ENCODE measurements around the gene MAGEF1. TPM values are rescaled to one million over a fixed set of nuclear protein-coding genes. Genes with fewer than 3 reads are reported as not detected.

MAGEF1 gene
- total RNA-seq, 1 experiment from 2014 or later: 31.9 TPM

DNA sequence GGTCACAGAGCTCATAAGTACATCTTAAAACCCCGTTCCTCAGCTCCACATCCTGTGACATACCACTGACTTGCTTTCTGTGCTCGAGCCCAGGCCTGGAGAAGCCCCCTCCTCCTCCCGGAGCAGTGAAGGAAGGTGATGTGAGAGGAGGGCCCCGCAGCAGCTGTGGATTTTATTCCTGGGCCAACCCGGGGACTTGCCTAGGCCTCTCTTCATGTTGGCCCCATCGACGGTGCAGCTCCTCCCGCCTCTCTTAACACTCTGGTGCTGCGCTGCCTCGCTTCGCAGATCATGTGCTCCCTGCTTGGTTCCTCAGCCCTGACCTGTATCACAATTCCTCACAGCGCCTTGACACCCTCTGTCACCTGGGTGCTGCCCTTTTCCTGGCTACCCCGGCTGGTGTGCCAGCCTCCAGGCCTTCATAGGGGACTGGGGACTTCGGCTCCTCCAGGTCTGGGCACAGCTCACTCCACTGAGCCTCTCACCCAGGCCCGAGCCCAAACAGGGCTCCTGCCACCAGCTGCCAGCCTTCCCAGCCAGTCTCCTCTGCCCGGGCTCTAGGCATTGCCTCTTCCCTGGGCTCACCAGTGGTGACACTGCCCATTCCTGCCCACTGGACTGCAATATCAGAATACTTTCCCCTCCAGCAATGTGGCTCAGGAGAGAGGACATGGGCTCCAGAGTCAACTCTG is 21.5 kb downstream of the MAGEF1 start:
- Histone ChIP-seq H4K8ac (replicated peaks; ENCODE audit: insufficient read length, low read depth, low read length) (no peak overlapping the region), H3K23me2 (ENCODE audit: insufficient read length, low read depth, low read length, poor library complexity, severe bottlenecking) (no peaks in the 10 kb centered on the region), H2BK5ac (ENCODE audit: insufficient read length, low read length) (no peak overlapping the region), H3K14ac (ENCODE audit: insufficient read depth, low read length) (no peak overlapping the region), H3K9ac (ENCODE audit: extremely low read depth, insufficient read length, low read length) (no peak overlapping the region), H3K56ac (ENCODE audit: insufficient read length, low read depth, low read length) (no peak overlapping the region), H3K79me1 (ENCODE audit: insufficient read depth, low read depth, low read length, poor library complexity, severe bottlenecking) (no peaks in the 10 kb centered on the region), H2BK20ac (ENCODE audit: low read depth, low read length, poor library complexity, severe bottlenecking) (no peak overlapping the region), H3K4me2 (ENCODE audit: insufficient read depth, insufficient read length, low read length) (no peak overlapping the region), H2BK120ac (ENCODE audit: low read depth, low read length, poor library complexity, severe bottlenecking) (no peak overlapping the region), H2AK5ac (ENCODE audit: insufficient read length, low read length) (no peak overlapping the region), H3K27me3 (ENCODE audit: insufficient read depth, low read length) (no peaks in the 10 kb centered on the region), H3K79me2 (ENCODE audit: insufficient read depth, low read length) (no peaks in the 10 kb centered on the region), H2BK15ac (ENCODE audit: low read depth, low read length) (no peak overlapping the region), H3K4ac (ENCODE audit: low read depth, low read length) (no peak overlapping the region), H2BK12ac (ENCODE audit: insufficient read length, low read depth, low read length) (no peak overlapping the region), H3T11ph (ENCODE audit: low read length) (no peak overlapping the region), H3K18ac (ENCODE audit: insufficient read length, low read depth, low read length) (no peak overlapping the region), H4K5ac (ENCODE audit: insufficient read length, low read depth, low read length) (no peak overlapping the region), H3K27ac (ENCODE audit: insufficient read length, low read depth, low read length) (no peak overlapping the region), H3K23ac (ENCODE audit: insufficient read length, low read depth, low read length) (no peak overlapping the region), H3K9me3 (ENCODE audit: control insufficient read depth, low read depth, low read length) (no peaks in the 10 kb centered on the region), H2AFZ (ENCODE audit: low read length) (no peak overlapping the region), H3K4me1 (ENCODE audit: insufficient read depth, low read length) (peaks cover 2% of the 10 kb centered on the region; the same call in 1 of the 2 replicates), H4K20me1 (ENCODE audit: control insufficient read depth, insufficient read depth, insufficient read length) (no peaks in the 10 kb centered on the region), H4K91ac (ENCODE audit: insufficient read length, low read depth, low read length) (no peak overlapping the region)
- H3K27ac Mint-ChIP-seq: no peak overlapping the region
- no peaks in the 10 kb centered on the region; a peak in 1 of 7 replicates for H3K36me3 Mint-ChIP-seq (ENCODE audit: insufficient read depth in 1 of 3, low read depth in 3 of 3)
- TF ChIP-seq, protein P1, sequence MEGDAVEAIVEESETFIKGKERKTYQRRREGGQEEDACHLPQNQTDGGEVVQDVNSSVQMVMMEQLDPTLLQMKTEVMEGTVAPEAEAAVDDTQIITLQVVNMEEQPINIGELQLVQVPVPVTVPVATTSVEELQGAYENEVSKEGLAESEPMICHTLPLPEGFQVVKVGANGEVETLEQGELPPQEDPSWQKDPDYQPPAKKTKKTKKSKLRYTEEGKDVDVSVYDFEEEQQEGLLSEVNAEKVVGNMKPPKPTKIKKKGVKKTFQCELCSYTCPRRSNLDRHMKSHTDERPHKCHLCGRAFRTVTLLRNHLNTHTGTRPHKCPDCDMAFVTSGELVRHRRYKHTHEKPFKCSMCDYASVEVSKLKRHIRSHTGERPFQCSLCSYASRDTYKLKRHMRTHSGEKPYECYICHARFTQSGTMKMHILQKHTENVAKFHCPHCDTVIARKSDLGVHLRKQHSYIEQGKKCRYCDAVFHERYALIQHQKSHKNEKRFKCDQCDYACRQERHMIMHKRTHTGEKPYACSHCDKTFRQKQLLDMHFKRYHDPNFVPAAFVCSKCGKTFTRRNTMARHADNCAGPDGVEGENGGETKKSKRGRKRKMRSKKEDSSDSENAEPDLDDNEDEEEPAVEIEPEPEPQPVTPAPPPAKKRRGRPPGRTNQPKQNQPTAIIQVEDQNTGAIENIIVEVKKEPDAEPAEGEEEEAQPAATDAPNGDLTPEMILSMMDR (conservative IDR thresholded peaks at IDR 0.05): no peak
- H3K4me3 Mint-ChIP-seq: no peak overlapping the region
- peaks cover 37 to 54% of the 10 kb centered on the region in 2 experiments for H3K4me1 Mint-ChIP-seq
- H3K27me3 Mint-ChIP-seq (ENCODE audit: low read depth): peaks cover 21% of the 10 kb centered on the region
- DNase-seq: no peak
- no CpG with 5 or more reads among the region's 16 CpGs for WGBS (ENCODE audit: extremely low coverage, insufficient read length, low lambda C conversion rate)
- H3K9me3 Mint-ChIP-seq: no peaks in the 10 kb centered on the region
